Fibroblast of upper back skin (primary cell): ENCODE data around the gene TTLL9.
"Not testable (repeated sequence)": the region's sequence is repeated elsewhere in the genome, so short reads cannot be mapped to it uniquely, and the experiment has no call there.

Experiments
- DNase-seq: peaks from one replicate; pipeline ENCODE4 v3.0.0-alpha.2; 2013

The TTLL9 gene

DNA sequence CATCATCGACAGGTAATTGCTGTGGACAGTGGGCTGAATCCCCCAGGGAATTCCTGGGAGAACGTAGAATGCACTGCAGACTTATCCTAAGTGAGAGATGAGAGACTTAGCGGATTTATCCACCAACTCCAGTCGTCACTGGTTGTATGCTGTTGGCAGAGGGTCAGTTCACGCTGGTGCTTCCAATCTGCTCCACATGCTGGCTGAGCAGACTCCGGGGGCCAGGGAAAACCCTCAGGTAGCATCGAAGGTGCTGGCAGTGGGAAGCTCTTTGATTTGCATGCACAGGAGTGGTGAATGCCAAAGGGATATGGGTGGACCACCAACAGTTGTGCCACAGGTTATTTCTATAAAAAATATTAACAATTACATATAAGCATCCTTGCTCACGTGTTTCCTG is 20.2 kb downstream of the TTLL9 start:
- no peak for DNase-seq

DNA sequence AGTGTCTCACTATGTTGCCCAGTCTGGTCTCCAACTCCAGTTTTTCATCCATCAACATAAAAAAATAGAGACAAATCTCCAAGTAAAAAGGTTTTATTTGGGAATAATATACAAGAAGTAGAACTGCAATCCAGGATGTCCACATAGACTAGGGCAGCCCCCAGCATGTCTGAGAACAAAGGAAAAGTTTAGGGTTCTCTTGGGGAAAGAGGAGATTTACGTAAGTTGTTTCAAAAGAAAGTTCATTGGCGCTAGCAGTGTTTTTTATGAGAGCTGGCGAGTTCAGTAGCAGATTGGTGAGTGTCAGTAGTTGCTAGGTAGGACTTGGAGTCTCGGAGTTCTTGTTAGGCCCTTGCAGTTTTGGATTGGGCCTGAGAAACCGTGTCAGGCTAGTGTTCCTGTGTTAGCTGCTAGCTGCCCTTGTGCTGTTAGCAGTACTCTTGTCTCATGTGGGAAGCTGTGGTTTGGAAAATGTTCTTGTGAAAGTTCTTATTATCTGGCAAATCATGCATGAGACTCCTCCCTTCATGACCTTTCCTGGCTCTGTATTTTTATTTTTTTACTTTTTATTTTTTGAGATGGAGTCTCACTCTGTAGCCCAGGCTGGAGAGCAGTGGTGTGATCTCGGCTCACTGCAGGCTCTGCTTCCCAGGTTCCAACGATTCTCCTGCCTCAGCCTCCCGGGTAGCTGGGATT is 24.7 kb downstream of the TTLL9 start:
- peak; percentile 4 for DNase-seq

DNA sequence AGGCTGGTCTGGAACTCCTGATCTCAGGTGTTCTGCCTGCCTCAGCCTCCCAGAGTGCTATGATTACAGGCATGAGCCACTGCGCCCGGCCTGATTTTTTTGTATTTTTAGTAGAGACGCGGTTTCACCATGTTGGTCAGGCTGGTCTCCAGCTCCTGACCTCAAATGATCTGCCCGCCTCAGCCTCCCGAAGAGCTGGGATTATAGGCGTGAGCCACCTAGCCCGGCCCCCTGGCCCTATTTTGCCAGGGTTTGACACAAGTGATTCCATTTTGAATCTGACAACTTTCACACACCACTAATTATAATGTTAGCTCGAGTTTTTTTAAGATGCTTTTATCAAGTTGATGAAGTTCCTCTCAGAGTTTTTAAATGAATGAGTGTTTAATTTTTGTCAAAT is 25.6 kb downstream of the TTLL9 start:
- DNase-seq = no peak

DNA sequence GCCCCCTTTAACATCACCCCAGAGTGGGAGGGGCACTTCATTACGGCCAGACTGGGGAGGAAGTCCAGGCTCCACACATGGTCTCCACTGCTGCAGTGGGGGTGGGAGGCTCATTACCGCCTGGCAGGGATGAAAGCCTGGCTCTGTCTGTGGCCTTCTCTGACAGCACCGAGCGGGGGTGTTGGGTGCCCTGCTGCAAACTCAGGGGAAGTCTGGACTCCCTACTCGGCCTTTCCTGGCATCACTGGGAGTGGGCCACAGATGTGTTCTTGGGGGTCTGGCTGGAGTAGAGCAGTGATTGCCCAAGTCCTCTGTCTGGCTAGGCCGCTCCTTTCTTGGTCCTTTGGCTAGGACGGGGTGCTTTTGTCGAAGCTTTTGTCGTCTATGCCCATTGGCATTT is 27.1 kb downstream of the TTLL9 start:
- DNase-seq = no peak

GRCh38 chr20:31901615-31902014 is 31.2 kb downstream of the TTLL9 start:
- DNase-seq = no peak

GRCh38 chr20:31903627-31904386 is 33.4 kb downstream of the TTLL9 start:
- DNase-seq = no peak

DNA sequence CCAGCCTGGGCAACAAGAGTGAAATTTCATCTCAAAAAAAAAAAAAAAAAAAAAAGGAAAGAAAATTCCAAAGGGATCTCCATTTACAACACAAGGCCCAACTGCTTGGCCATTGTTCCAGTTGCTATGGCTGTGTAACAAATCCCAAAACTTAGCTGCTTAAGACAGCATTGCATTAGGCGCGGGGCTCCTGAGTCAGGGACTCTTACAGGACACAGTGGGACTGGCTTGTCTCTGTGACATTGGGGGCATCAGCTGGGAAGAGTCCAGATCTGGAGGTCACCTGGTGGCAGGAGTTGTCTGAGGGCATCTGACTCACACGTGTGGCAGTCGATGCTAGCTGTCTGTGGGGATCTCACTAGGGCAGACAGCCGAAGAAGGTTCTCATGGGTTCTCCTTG is 35.6 kb downstream of the TTLL9 start:
- no peak for DNase-seq

DNA sequence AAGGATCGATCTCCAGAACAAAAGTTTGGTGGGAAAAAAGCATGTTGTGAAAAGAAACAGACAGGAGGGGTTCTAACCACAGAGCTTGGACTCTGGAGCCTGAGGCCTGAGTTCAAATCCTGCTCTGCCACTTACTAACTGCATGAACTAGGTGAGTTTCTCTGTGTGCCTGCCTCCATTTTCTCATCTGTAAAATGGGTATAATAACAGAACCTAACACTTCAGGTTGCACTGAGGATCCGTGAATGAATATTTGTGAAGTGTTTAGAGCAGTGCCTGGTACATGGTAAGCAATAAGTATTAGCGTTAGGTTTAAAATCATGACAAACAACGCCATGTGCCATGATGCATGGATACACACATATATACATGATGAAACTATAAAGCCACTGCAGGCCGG is 36.6 kb downstream of the TTLL9 start:
- no peak for DNase-seq

DNA sequence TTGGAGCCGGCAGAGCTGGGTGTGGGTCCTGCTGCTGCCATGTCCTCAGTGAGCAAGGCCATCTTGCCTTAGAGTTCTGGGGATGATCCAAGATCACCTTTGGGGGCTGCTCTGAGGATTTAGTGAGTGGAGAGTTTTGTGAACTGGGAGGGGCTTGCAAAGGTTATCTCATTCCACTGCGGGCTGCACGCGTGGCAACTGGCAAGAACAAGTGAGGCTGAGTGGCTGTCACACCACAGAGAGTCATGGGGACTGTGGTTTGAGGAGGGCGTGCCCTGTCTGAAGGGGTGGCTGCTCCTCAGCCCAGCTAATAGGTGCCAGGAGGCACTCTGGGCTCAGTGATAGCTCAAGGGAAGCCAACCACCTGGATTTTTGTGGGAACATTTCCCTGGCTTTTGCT is 37.6 kb downstream of the TTLL9 start:
- no peak for DNase-seq

GRCh38 chr20:31908424-31908823 is 38.0 kb downstream of the TTLL9 start:
- no peak for DNase-seq

- no peak for DNase-seq
Measured at GRCh38 chr20:31909253-31910070, 39.0 kb downstream of the TTLL9 start.

GRCh38 chr20:31910071-31910803 is 39.8 kb downstream of the TTLL9 start:
- no peak for DNase-seq

DNA sequence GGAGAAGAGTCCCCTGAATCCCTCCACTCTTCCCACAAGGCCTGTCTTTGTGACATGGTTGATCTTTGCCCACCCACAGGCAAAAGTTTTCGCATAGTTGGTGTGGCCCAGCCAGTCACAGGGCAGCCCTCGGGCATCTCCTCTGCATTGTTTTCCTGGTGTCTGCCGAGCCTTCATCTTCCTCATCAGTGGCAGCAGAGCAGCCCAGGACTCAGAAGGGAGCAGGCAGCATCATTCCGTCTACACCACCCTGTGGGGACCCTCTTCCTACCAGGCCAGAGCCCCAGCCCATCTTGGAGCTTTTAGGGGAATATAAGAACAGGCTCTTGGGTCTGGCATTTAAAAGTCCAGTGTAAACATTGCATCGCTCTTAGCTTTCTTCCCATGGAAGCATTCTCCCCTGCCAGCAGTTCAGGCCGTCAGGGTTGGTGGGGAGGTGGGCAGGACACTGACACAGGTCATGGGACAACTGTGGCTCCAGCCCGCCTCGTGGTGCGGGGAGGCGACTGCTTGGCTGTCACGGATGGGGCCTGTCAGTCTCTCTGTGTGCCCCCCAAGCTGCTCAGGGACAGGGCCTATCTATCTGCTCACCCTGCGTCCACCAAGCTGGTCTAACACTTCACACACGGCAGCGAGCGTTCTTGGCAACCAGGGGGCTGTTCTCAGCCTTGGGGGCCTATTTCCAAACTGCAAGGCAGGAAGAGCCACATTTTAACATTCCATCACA is 43.2 kb downstream of the TTLL9 start:
- no peak for DNase-seq

DNA sequence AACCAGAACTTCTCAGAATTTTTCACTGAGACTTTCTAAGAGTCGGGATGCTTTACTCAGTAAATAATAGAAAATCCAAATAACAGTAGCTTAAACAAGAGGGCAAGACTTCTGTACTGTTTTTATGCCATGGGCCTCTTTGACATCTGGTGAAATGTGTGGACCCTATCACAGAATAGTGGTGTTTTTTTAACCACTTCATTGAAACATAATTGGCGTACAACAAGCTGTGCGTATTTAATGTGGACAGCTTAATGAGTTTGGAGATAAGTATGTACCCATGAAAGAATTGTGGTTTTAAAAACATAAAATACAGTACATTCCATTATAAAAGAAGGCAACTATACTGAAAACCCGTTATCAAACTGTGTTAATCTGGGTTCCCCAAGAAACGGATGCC is 43.7 kb downstream of the TTLL9 start:
- DNase-seq = no peak

DNA sequence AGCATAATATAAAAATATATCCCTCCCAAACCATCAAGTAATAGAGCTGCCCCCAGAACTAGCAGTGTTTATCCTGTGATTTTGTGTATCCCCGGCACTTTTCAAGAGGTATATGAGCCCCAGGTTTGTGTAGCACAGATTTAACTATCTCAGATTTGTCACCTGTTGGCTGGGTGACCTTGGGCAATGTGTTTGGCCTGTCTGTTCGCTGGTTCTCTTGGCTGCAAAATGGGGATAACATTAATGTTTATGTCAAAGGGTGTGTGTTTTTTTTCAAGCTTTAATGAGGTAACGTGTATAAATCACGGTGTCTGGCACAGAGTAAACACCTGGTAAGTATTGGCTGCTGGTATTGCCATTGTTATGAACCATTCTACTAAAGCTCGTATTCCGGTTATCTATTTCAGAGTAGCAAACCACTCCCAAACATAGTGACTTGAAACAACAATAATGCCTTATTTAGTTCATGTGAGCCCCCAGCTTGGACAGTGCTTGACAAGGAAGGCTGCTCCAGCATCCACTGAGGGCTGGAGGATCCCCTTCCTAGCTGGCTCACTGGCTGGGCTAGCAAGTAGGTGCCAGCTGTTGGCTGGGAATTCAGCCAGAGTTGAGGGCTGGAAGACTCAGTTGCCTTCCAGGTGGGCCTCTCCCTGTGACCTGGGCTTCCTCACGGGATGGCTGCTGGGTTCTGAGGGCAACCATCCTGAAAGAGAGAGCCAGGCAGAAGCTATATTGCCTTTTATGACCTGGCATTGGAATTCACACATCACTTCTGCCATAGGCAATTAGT is 45.3 kb downstream of the TTLL9 start:
- DNase-seq = no peak

GRCh38 chr20:31916708-31917107 is 46.3 kb downstream of the TTLL9 start:
- no peak for DNase-seq

- not testable (repeated sequence) for DNase-seq
Measured at GRCh38 chr20:31917962-31918412, 47.6 kb downstream of the TTLL9 start.

DNA sequence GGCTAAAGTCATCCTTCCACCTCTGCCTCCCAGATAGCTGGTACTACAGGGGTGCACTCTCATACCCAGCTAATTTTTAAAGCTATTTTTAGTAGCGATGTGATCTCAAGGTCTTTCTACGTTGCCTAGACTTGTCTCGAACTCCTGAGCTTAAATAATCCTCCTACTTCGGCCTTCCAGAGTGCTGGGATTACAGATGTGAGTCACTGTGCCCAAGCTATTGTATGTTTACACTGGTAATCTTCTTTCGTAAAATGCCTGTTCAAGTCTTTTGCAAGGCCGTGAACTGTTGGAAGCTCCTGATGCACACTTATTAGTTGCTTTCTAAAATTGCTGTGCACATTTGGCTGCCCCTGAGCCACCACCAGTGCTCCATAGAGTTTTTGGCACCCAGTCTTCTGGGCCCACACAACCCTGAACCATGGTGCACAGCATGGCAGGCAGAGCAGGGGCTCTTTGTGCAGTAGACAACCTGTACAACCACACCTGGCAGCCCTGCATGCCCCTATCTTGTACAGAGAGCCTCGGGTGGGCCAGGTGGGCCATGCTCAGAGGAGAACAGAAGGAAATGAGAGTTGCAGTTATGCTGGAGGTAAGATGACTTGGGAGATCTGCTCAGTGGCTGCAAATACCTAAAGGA is 48.2 kb downstream of the TTLL9 start:
- no peak for DNase-seq

- no peak for DNase-seq
Measured at GRCh38 chr20:31919410-31920155, 49.1 kb downstream of the TTLL9 start.

GRCh38 chr20:31920275-31920855 is 49.9 kb downstream of the TTLL9 start:
- DNase-seq = no peak
